Activated naive CD8-positive, alpha-beta T cell (primary cell): ENCODE results near the gene EIF2AK2.
"Not testable (repeated sequence)": the region's sequence is repeated elsewhere in the genome, so short reads cannot be mapped to it uniquely, and the experiment has no call there.

Experiments used
- H3K27ac Mint-ChIP-seq: one replicate; pipeline ENCODE4 v1.8.0; 2021; ENCODE audit warnings: mixed read lengths
- H3K27me3 Mint-ChIP-seq: one replicate; pipeline ENCODE4 v1.8.0; 2021; ENCODE audit warnings: mixed read lengths
- H3K36me3 Mint-ChIP-seq: one replicate; pipeline ENCODE4 v1.8.0; 2021; ENCODE audit warnings: mixed read lengths
- H3K4me1 Mint-ChIP-seq: one replicate; pipeline ENCODE4 v1.8.0; 2021; ENCODE audit warnings: low read depth, mixed read lengths
- H3K4me3 Mint-ChIP-seq: one replicate; pipeline ENCODE4 v1.8.0; 2021; ENCODE audit warnings: mild to moderate bottlenecking, mixed read lengths
- H3K9me3 Mint-ChIP-seq: one replicate; pipeline ENCODE4 v1.8.0; 2021; ENCODE audit warnings: low read depth, mixed read lengths

The EIF2AK2 gene

GRCh38 chr2:37156857-37157714 is at the start of gene EIF2AK2:
Gene EIF2AK2 (minus strand): TSS chr2:37156980. CDS start chr2:37147806, 9,174 bp downstream.
- peak within 1 kb of the TSS; percentile 96 for H3K4me3 Mint-ChIP-seq
- H3K27ac Mint-ChIP-seq, result peak within 1 kb of the TSS; percentile 95
- peaks cover 52% of the 10 kb centered on the region for H3K4me1 Mint-ChIP-seq
- H3K9me3 Mint-ChIP-seq, result peaks cover 11% of the 10 kb centered on the region
- H3K27me3 Mint-ChIP-seq, result no peaks in the 10 kb centered on the region
- peaks cover 18% of the 10 kb centered on the region for H3K36me3 Mint-ChIP-seq

GRCh38 chr2:37205689-37206341 is 49.0 kb upstream of the EIF2AK2 start:
- peaks cover 36% of the 10 kb centered on the region for H3K9me3 Mint-ChIP-seq
- no peak overlapping the region for H3K4me3 Mint-ChIP-seq
- peaks cover 39% of the 10 kb centered on the region for H3K4me1 Mint-ChIP-seq
- peaks cover 72% of the 10 kb centered on the region for H3K36me3 Mint-ChIP-seq
- H3K27me3 Mint-ChIP-seq, result no peaks in the 10 kb centered on the region
- peak overlapping the region; percentile 46 for H3K27ac Mint-ChIP-seq

GRCh38 chr2:37205071-37205661 is 48.4 kb upstream of the EIF2AK2 start:
- H3K4me1 Mint-ChIP-seq, result peaks cover 44% of the 10 kb centered on the region
- H3K4me3 Mint-ChIP-seq, H3K27ac Mint-ChIP-seq, H3K27me3 Mint-ChIP-seq: not testable (repeated sequence)
- peaks cover 68% of the 10 kb centered on the region for H3K36me3 Mint-ChIP-seq
- peaks cover 34% of the 10 kb centered on the region for H3K9me3 Mint-ChIP-seq

- Mint-ChIP-seq H3K9me3 (peaks cover 26% of the 10 kb centered on the region), H3K4me3 (no peak overlapping the region), H3K36me3 (peaks cover 53% of the 10 kb centered on the region), H3K27me3 (no peaks in the 10 kb centered on the region), H3K4me1 (peaks cover 52% of the 10 kb centered on the region), H3K27ac (no peak overlapping the region)
Measured at GRCh38 chr2:37203708-37204107, 46.9 kb upstream of the EIF2AK2 start.

GRCh38 chr2:37201766-37202165 is 45.0 kb upstream of the EIF2AK2 start:
- Mint-ChIP-seq H3K27me3 (no peaks in the 10 kb centered on the region), H3K9me3 (peaks cover 7% of the 10 kb centered on the region), H3K36me3 (peaks cover 34% of the 10 kb centered on the region), H3K4me1 (peaks cover 48% of the 10 kb centered on the region), H3K27ac (peak overlapping the region; percentile 74), H3K4me3 (peak overlapping the region; percentile 51)

- H3K36me3 Mint-ChIP-seq, result peaks cover 30% of the 10 kb centered on the region
- H3K4me1 Mint-ChIP-seq, result peaks cover 49% of the 10 kb centered on the region
- H3K27ac Mint-ChIP-seq, result peak overlapping the region; percentile 74
- no peaks in the 10 kb centered on the region for H3K27me3 Mint-ChIP-seq
- peak overlapping the region; percentile 13 for H3K4me3 Mint-ChIP-seq
- H3K9me3 Mint-ChIP-seq, result peaks cover 5% of the 10 kb centered on the region
Measured at GRCh38 chr2:37201208-37201607, 44.4 kb upstream of the EIF2AK2 start.

- Mint-ChIP-seq H3K4me3 (peak overlapping the region; percentile 35), H3K27ac (peak overlapping the region; percentile 79), H3K36me3 (peaks cover 11% of the 10 kb centered on the region), H3K9me3 (no peaks in the 10 kb centered on the region), H3K27me3 (no peaks in the 10 kb centered on the region), H3K4me1 (peaks cover 43% of the 10 kb centered on the region)
Measured at GRCh38 chr2:37198681-37199065, 41.9 kb upstream of the EIF2AK2 start.

- H3K4me1 Mint-ChIP-seq, result peaks cover 35% of the 10 kb centered on the region
- H3K9me3 Mint-ChIP-seq, result no peaks in the 10 kb centered on the region
- peak within 1 kb of the TSS; percentile 96 for H3K4me3 Mint-ChIP-seq
- H3K36me3 Mint-ChIP-seq, result peaks cover 3% of the 10 kb centered on the region
- peak within 1 kb of the TSS; percentile 97 for H3K27ac Mint-ChIP-seq
- H3K27me3 Mint-ChIP-seq, result no peaks in the 10 kb centered on the region
Measured at GRCh38 chr2:37196320-37197195, 39.8 kb upstream of the EIF2AK2 start, which contains the start of gene CEBPZOS. Gene CEBPZOS (plus strand): TSS chr2:37196496. CDS start chr2:37199705, 3,209 bp downstream.

GRCh38 chr2:37195862-37196319 is 39.1 kb upstream of the EIF2AK2 start:
- not testable (repeated sequence) for H3K27me3 Mint-ChIP-seq, H3K9me3 Mint-ChIP-seq
- peaks cover 29% of the 10 kb centered on the region for H3K4me1 Mint-ChIP-seq

GRCh38 chr2:37192551-37192950 is 35.8 kb upstream of the EIF2AK2 start:
- no peaks in the 10 kb centered on the region for H3K36me3 Mint-ChIP-seq
- no peak overlapping the region for H3K27ac Mint-ChIP-seq
- no peak overlapping the region for H3K4me3 Mint-ChIP-seq
- no peaks in the 10 kb centered on the region for H3K27me3 Mint-ChIP-seq
- H3K9me3 Mint-ChIP-seq, result no peaks in the 10 kb centered on the region
- peaks cover 11% of the 10 kb centered on the region for H3K4me1 Mint-ChIP-seq

More at GRCh38 chr2:37195862-37196319, 39.1 kb upstream of the EIF2AK2 start:
- Mint-ChIP-seq H3K27ac (peak overlapping the region; percentile 97), H3K4me3 (peak overlapping the region; percentile 96)
- H3K36me3 Mint-ChIP-seq, result not testable (repeated sequence)

- H3K36me3 Mint-ChIP-seq, result no peaks in the 10 kb centered on the region
- H3K9me3 Mint-ChIP-seq, result no peaks in the 10 kb centered on the region
- peaks cover 4% of the 10 kb centered on the region for H3K4me1 Mint-ChIP-seq
- no peak overlapping the region for H3K4me3 Mint-ChIP-seq
- no peaks in the 10 kb centered on the region for H3K27me3 Mint-ChIP-seq
- H3K27ac Mint-ChIP-seq, result no peak overlapping the region
Measured at GRCh38 chr2:37191747-37192146, 35.0 kb upstream of the EIF2AK2 start.

GRCh38 chr2:37191253-37191652 is 34.5 kb upstream of the EIF2AK2 start:
- no peaks in the 10 kb centered on the region for H3K36me3 Mint-ChIP-seq
- no peaks in the 10 kb centered on the region for H3K27me3 Mint-ChIP-seq
- H3K4me1 Mint-ChIP-seq, result peaks cover 1% of the 10 kb centered on the region
- H3K4me3 Mint-ChIP-seq, result no peak overlapping the region
- H3K27ac Mint-ChIP-seq, result no peak overlapping the region
- no peaks in the 10 kb centered on the region for H3K9me3 Mint-ChIP-seq

- H3K4me3 Mint-ChIP-seq, result no peak overlapping the region
- H3K4me1 Mint-ChIP-seq, result no peaks in the 10 kb centered on the region
- H3K36me3 Mint-ChIP-seq, result no peaks in the 10 kb centered on the region
- H3K27me3 Mint-ChIP-seq, result no peaks in the 10 kb centered on the region
- H3K27ac Mint-ChIP-seq, result no peak overlapping the region
- no peaks in the 10 kb centered on the region for H3K9me3 Mint-ChIP-seq
Measured at GRCh38 chr2:37190290-37190689, 33.5 kb upstream of the EIF2AK2 start.

GRCh38 chr2:37189452-37190153 is 32.8 kb upstream of the EIF2AK2 start:
- Mint-ChIP-seq H3K4me1 (no peaks in the 10 kb centered on the region), H3K4me3 (no peak overlapping the region), H3K27ac (no peak overlapping the region)

More at GRCh38 chr2:37189452-37190153, 32.8 kb upstream of the EIF2AK2 start:
- Mint-ChIP-seq H3K27me3 (no peaks in the 10 kb centered on the region), H3K36me3 (no peaks in the 10 kb centered on the region), H3K9me3 (no peaks in the 10 kb centered on the region)
